ENCODE data around the gene CD37.

The CD37 gene

GRCh38 chr19:49326165-49326704 lies 9.0 kb upstream of the CD37 start:
- TF ChIP-seq GATA3 (IDR thresholded peaks at IDR 0.05; ENCODE audit: low read depth, low read length) (no peak), GATA2 (IDR thresholded peaks at IDR 0.05; ENCODE audit: low read depth, low read length) (no peak)

DNA sequence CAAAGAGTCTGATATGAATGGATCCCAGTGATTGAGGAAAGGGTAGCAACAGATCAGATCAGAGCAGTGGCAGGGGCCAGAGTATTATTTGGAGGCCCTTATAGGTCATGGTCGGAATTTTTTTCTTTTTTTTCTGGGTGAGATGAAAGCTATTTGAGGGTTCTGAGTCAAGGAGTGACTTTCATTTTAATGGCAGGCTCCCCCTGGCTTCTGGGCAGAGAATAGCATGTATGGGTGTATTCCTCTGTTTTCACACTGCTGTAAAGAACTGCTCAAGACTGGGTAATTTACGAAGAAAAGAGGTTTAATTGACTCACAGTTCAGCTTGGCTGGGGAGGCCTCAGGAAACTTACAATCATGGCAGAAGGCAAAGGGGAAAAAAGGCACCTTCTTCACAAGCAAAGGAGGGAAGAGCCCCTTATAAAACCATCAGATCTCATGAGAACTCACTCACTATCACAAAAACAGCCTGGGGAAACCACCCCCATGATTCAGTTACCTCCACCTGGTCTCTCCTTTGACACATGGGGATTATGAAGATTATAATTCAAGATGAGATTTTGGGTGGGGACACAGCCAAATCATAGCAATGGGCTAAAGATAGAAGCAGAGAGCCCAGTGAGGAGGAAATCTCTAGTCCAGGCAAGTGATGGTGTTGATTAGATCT lies 7.2 kb upstream of the CD37 start:
- TF ChIP-seq GATA2 (IDR thresholded peaks at IDR 0.05; ENCODE audit: low read depth, low read length) (no peak), GATA3 (IDR thresholded peaks at IDR 0.05; ENCODE audit: low read depth, low read length) (no peak)

DNA sequence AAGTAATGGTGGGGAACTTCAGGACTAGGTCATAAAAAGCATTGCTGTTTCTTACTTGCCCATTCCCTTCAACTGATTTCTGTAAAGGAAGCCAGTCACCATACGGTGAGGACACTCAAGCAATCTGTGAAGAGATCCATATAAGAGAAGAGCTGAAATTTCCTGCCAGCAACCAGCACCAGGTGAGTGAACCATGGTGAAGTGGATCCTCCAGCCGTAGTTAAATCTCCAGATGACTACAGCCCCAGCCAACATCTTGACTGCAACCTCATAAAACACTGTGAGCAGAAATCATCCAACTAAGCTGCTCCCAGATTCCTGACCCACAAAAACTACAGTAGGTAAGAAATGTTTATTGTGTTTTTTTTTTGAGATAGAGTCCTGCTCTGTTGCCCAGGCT lies 6.5 kb upstream of the CD37 start:
- TF ChIP-seq GATA2 (IDR thresholded peaks at IDR 0.05; ENCODE audit: low read depth, low read length) = no peak
- TF ChIP-seq GATA3 (IDR thresholded peaks at IDR 0.05; ENCODE audit: low read depth, low read length) = no peak

DNA sequence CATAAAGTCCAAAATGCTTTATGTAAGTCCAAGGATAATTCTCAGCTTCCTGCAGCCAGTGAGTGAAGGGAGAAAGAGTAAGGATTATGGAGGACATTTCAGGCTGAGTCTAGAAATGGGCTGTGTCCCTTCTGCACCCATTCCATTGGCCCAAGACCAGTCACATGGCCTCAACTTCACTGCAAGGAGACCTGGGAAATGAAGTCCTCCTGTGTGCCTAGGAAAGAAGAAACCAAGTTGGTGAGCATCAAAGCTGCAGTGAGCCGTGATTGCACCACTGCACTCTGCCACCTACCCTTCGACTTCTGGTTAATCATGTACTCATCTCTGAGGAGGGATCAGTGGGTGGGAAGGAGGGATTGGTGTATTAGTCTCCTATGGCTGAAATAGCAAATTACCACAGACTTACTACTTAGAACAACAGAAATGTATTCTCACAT lies 3.6 kb upstream of the CD37 start:
- TF ChIP-seq GATA2 (IDR thresholded peaks at IDR 0.05; ENCODE audit: low read depth, low read length) (no peak), GATA3 (IDR thresholded peaks at IDR 0.05; ENCODE audit: low read depth, low read length) (no peak)

DNA sequence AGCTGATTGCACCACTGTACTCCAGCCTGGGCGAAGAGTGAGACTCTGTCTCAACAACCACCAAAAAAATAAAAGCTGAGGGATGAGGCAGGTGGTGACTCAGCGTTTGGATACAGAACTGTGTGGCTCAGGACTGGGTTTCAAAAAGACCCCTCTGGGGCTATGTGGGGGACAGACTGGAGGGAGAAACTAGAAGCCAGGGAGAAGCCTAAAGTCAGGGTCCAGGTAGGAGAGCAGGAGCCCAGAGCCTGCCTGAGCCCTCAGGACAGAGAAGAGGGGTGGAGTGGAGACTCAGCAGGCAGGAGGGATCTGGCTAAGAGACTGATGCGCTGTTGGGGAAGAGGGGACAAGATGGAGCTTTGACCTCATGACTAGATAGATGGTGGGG lies 1.8 kb upstream of the CD37 start:
- TF ChIP-seq GATA2 (IDR thresholded peaks at IDR 0.05; ENCODE audit: low read depth, low read length) = no peak
- TF ChIP-seq GATA3 (IDR thresholded peaks at IDR 0.05; ENCODE audit: low read depth, low read length) = no peak

DNA sequence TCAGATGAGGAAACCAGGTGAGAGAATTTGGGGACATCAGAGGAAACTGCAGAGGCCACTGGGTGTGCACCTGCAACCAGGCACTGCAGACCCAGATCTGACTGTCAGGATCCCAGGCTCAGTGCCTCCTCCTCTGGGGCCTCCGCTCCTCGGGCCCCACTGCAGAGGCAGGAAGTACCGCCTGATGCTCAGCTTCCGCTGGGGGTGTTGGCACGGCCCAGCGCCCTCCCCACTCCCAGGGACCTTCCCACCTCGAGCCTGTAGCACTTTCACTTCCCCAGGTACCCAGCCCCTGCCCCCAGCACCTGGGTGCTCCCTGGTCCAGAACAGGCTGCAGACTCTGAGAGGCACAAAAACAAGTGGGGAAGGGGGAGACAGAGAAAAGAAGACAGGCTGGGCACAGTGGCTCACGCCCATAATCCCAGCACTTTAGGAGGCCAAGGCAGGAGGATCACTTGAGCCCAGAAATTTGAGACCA lies 1.4 kb upstream of the CD37 start:
- no peak for TF ChIP-seq GATA3 (IDR thresholded peaks at IDR 0.05; ENCODE audit: low read depth, low read length)
- no peak for TF ChIP-seq GATA2 (IDR thresholded peaks at IDR 0.05; ENCODE audit: low read depth, low read length)

GRCh38 chr19:49335784-49336481 lies 727 bp downstream of the CD37 start:
- TF ChIP-seq GATA3 (IDR thresholded peaks at IDR 0.05; ENCODE audit: low read depth, low read length) = no peak
- TF ChIP-seq GATA2 (IDR thresholded peaks at IDR 0.05; ENCODE audit: low read depth, low read length) = no peak

DNA sequence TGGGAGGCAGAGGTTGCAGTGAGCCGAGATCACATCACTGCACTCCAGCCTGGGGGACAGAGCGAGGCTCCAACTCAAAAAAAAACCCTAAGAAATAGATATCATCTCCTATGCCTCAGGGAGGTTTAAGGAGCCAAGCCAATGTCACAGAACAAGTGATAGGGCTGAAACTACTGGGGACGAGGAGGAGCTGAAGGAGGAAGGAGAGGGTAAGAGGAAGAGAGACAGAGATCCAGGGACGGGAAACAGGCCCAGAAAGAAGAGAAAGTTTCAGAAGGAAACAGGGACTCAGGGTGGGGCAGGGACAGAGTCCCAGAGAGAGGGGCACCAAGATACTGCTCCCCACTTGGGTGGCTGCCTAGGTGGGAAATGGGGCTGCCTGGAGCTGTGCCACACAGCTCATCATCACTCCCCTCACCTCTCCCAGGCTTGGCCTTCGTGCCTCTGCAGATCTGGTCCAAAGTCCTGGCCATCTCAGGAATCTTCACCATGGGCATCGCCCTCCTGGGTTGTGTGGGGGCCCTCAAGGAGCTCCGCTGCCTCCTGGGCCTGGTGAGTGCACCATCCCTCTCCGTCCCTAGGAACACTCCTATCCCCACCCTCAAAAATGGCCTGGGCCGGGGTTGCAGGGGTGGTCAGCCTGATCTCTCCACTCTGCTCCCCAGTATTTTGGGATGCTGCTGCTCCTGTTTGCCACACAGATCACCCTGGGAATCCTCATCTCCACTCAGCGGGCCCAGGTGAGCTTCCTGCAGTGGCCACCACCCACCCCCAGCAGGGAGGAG lies 1.5 kb downstream of the CD37 start:
- TF ChIP-seq GATA3 (IDR thresholded peaks at IDR 0.05; ENCODE audit: low read depth, low read length) (no peak), GATA2 (IDR thresholded peaks at IDR 0.05; ENCODE audit: low read depth, low read length) (no peak)

- TF ChIP-seq GATA3 (IDR thresholded peaks at IDR 0.05; ENCODE audit: low read depth, low read length) (no peak), GATA2 (IDR thresholded peaks at IDR 0.05; ENCODE audit: low read depth, low read length) (no peak)
These were observed 2.2 kb downstream of the CD37 start for GRCh38 chr19:49337267-49338022.

DNA sequence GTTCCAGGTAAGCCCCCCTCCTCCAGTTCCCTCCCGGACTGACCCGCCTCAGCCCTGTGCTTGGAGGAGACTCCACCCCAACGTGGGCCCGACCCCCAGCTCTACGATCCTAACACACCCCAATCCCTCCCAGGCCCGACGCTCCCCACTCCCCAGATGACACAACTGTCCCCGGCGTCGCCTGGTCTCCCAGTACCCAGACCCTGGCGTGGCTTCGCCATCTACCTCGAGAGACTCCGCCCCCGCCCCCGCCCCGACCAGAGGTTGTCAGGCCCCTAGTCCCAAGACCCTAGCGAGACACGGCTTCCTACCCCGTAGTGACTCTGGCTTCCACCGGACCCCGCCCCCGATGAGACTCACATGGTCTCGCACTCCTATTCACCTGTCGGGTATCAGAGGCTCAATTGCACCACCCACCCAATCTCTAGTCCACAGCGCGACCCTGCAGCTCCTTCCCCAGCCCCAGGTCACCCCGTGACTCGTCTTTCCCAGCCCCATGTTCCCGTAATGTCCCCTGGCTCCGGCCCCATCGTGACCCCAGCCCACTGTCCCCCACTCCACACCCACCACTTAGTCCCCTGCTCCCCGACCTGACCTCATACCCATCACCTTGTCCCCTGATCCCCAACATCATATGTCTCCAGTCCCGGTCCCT lies 2.9 kb downstream of the CD37 start:
- TF ChIP-seq GATA3 (IDR thresholded peaks at IDR 0.05; ENCODE audit: low read depth, low read length) (no peak), GATA2 (IDR thresholded peaks at IDR 0.05; ENCODE audit: low read depth, low read length) (no peak)

GRCh38 chr19:49338691-49339300 lies 3.6 kb downstream of the CD37 start:
- no peak for TF ChIP-seq GATA3 (IDR thresholded peaks at IDR 0.05; ENCODE audit: low read depth, low read length)
- no peak for TF ChIP-seq GATA2 (IDR thresholded peaks at IDR 0.05; ENCODE audit: low read depth, low read length)

GRCh38 chr19:49339301-49340068 lies 4.3 kb downstream of the CD37 start:
- TF ChIP-seq GATA2 (IDR thresholded peaks at IDR 0.05; ENCODE audit: low read depth, low read length) (no peak), GATA3 (IDR thresholded peaks at IDR 0.05; ENCODE audit: low read depth, low read length) (no peak)

Data from SH-SY5Y (cell line).